GM23338 (cell line): ENCODE data around the gene USP32. TPM values are rescaled to one million over a fixed set of nuclear protein-coding genes. Genes with fewer than 3 reads are reported as not detected.
A peak's percentile ranks its signal among the peaks of the same experiment; 100 is the strongest.

Experiments used
- ATAC-seq: fragments of 200-7000 bp; cut with Tn5 transposase; 3 replicates; pipeline ENCODE4 v1.9.1; 2020
- DNase-seq: peaks from one replicate; pipeline ENCODE4 v3.0.0-alpha.2; 2015; ENCODE audit warnings: low spot score
- H2AFZ ChIP-seq: fragments of 200-600 bp; sonication (generic); 2 replicates; pipeline ENCODE4 v1.8.0; 2016; ENCODE audit warnings: antibody characterized with exemption, mild to moderate bottlenecking, moderate library complexity
- H3F3A ChIP-seq: fragments of 200-600 bp; sonication (generic); replicated peaks from 2 replicates; pipeline ENCODE4 v1.8.0; 2017; ENCODE audit warnings: antibody characterized with exemption, mixed run types, low read depth
- H3K27ac ChIP-seq: fragments of 200-600 bp; sonication (generic); 2 replicates; pipeline ENCODE4 v1.6.1; 2016; ENCODE audit warnings: low read depth
- H3K27me3 ChIP-seq: fragments of 200-600 bp; sonication (generic); 2 replicates; pipeline ENCODE4 v1.8.0; 2016; ENCODE audit warnings: mild to moderate bottlenecking, mixed run types, moderate library complexity; ENCODE audit not compliant: insufficient read depth
- H3K36me3 ChIP-seq: fragments of 200-600 bp; sonication (generic); 2 replicates; pipeline ENCODE4 v1.8.0; 2016; ENCODE audit warnings: mild to moderate bottlenecking; ENCODE audit not compliant: insufficient read depth
- H3K4me1 ChIP-seq: fragments of 200-600 bp; sonication (generic); 2 replicates; pipeline ENCODE4 v1.8.0; 2016; ENCODE audit warnings: mild to moderate bottlenecking, moderate library complexity; ENCODE audit not compliant: insufficient read depth
- H3K4me2 ChIP-seq: fragments of 200-600 bp; sonication (generic); 2 replicates; pipeline ENCODE4 v1.7.1; 2017; ENCODE audit warnings: mixed run types
- H3K4me3 ChIP-seq: fragments of 200-600 bp; sonication (generic); 2 replicates; pipeline ENCODE4 v1.6.1; 2016; ENCODE audit warnings: mixed run types
- H3K79me2 ChIP-seq: fragments of 200-600 bp; sonication (generic); replicated peaks from 2 replicates; pipeline ENCODE4 v1.8.0; 2017; ENCODE audit warnings: mild to moderate bottlenecking; ENCODE audit not compliant: insufficient read depth
- H3K9me2 ChIP-seq: fragments of 200-600 bp; sonication (generic); 2 replicates; pipeline ENCODE4 v1.8.0; 2017; ENCODE audit not compliant: insufficient read depth
- H4K20me1 ChIP-seq: fragments of 200-600 bp; sonication (generic); replicated peaks from 2 replicates; pipeline ENCODE4 v1.8.0; 2017; ENCODE audit warnings: mild to moderate bottlenecking; ENCODE audit not compliant: insufficient read depth
- H3K27ac Mint-ChIP-seq: 2 replicates; pipeline ENCODE4 v1.8.0; 2020; ENCODE audit warnings: inconsistent platforms, mild to moderate bottlenecking, moderate library complexity, mixed read lengths
- H3K27me3 Mint-ChIP-seq: 3 replicates; pipeline ENCODE4 v1.8.0; 2022; ENCODE audit warnings: low read depth, mild to moderate bottlenecking, moderate library complexity, mixed read lengths, inconsistent platforms; ENCODE audit not compliant: insufficient read depth, poor library complexity
- H3K36me3 Mint-ChIP-seq: 3 replicates; pipeline ENCODE4 v1.8.0; 2021; ENCODE audit warnings: low read depth, mild to moderate bottlenecking, inconsistent platforms, moderate library complexity, mixed read lengths
- H3K4me1 Mint-ChIP-seq: 3 replicates; pipeline ENCODE4 v1.8.0; 2020; ENCODE audit warnings: mild to moderate bottlenecking, inconsistent platforms, mixed read lengths
- H3K4me3 Mint-ChIP-seq: 3 replicates; pipeline ENCODE4 v1.8.0; 2021; ENCODE audit warnings: moderate library complexity, mild to moderate bottlenecking, inconsistent platforms, mixed read lengths
- H3K9me3 Mint-ChIP-seq: 3 replicates; pipeline ENCODE4 v1.8.0; 2020; ENCODE audit warnings: moderate library complexity, mild to moderate bottlenecking, inconsistent platforms, mixed read lengths
- CREB1 ChIP-seq: fragments of 250-450 bp; sonication (Bioruptor Pico); IDR thresholded peaks from 2 replicates; pipeline ENCODE4 v1.5.0; 2020; ENCODE audit warnings: low read depth, mild to moderate bottlenecking, moderate library complexity
- CTCF ChIP-seq, 2 experiments: fragments of 200-600 bp in 1 of 2; sonication (generic) in 1 of 2; conservative IDR thresholded peaks; 2 replicates each; pipeline versions ENCODE4 v1.5.1 to v1.6.1; 2016 to 2017; ENCODE audit warnings: antibody characterized with exemption in 2 of 2, low read depth in 2 of 2, mild to moderate bottlenecking in 2 of 2, moderate library complexity in 1 of 2
- ETS1 ChIP-seq: IDR thresholded peaks from 2 replicates; pipeline ENCODE4 v1.6.1; 2016; ENCODE audit warnings: antibody characterized with exemption
- EZH2 ChIP-seq: fragments of 200-600 bp; sonication (generic); IDR thresholded peaks from one replicate; pipeline ENCODE4 v1.8.0; 2017; ENCODE audit warnings: antibody characterized with exemption, mild to moderate bottlenecking, low read depth; ENCODE audit not compliant: unreplicated experiment
- JUNB ChIP-seq: IDR thresholded peaks from one replicate; pipeline ENCODE4 v1.6.1; 2016; ENCODE audit warnings: antibody characterized with exemption; ENCODE audit not compliant: unreplicated experiment
- NANOG ChIP-seq: IDR thresholded peaks from 2 replicates; pipeline ENCODE4 v1.6.1; 2016; ENCODE audit warnings: antibody characterized with exemption, borderline replicate concordance
- POLR2AphosphoS5 ChIP-seq: IDR thresholded peaks from 2 replicates; pipeline ENCODE4 v1.6.1; 2016; ENCODE audit warnings: antibody characterized with exemption, low read depth
- STAT1 ChIP-seq: IDR thresholded peaks from one replicate; pipeline ENCODE4 v1.6.1; 2016; ENCODE audit warnings: antibody characterized with exemption; ENCODE audit not compliant: unreplicated experiment
- ZNF114 ChIP-seq: fragments of 250-450 bp; sonication (Bioruptor Pico); IDR thresholded peaks from 2 replicates; pipeline ENCODE4 v1.5.0; 2020; ENCODE audit warnings: mild to moderate bottlenecking, moderate library complexity
- ZNF331 ChIP-seq: fragments of 250-450 bp; sonication (Bioruptor Pico); IDR thresholded peaks from 2 replicates; pipeline ENCODE4 v1.5.0; 2020; ENCODE audit warnings: low read depth, mild to moderate bottlenecking, moderate library complexity
- ZNF462 ChIP-seq: fragments of 250-450 bp; sonication (Bioruptor Pico); IDR thresholded peaks from 2 replicates; pipeline ENCODE4 v1.5.0; 2020; ENCODE audit warnings: mild to moderate bottlenecking, moderate library complexity
- polyA plus RNA-seq: library from polyadenylated mRNA; unstranded; fragments of >200 nt; fragmentation: Nextera tagmentation; extraction: Ambion mirVana; gene quantifications from 2 replicates; pipeline ENCODE4 v1.2.1, GENCODE V29; 2016
- total RNA-seq: library from RNA; depleted of rRNA; stranded (reverse); fragments of >200 nt; shearing (Covaris generic); gene quantifications from 2 replicates; pipeline ENCODE4 v1.2.3, GENCODE V29; 2014

Gene USP32
- total and polyA plus RNA-seq, 2 experiments from 2014 or later, result 43.6 to 129 TPM

- H3K4me3 ChIP-seq, result no peak overlapping the region
- H3K4me3 Mint-ChIP-seq, result no peak overlapping the region
- H3K9me3 Mint-ChIP-seq, result peaks cover 3% of the 10 kb centered on the region; the same call in 1 of the 3 replicates
- DNase-seq (no peak), ATAC-seq (no peak)
- peak overlapping the region; percentile 29; the same call in 1 of the 2 replicates for H2AFZ ChIP-seq
- no peak overlapping the region for H3K4me2 ChIP-seq
- H3K4me1 Mint-ChIP-seq, result no peaks in the 10 kb centered on the region; the same call in 1 of the 3 replicates
- H3K27me3 Mint-ChIP-seq, result no peaks in the 10 kb centered on the region
- H3K27ac ChIP-seq, result no peak overlapping the region; the same call in 1 of the 2 replicates
- no peaks in the 10 kb centered on the region for H4K20me1 ChIP-seq
- TF ChIP-seq NANOG, result no peak
- no peak for TF ChIP-seq ZNF114
- no peak for TF ChIP-seq STAT1
- no peak for TF ChIP-seq ETS1
- no peak for TF ChIP-seq CTCF (conservative IDR thresholded peaks at IDR 0.05; ENCODE audit: low read depth in 2 of 2)
- no peaks in the 10 kb centered on the region for H3K79me2 ChIP-seq
- no peaks in the 10 kb centered on the region for H3F3A ChIP-seq
- H3K27me3 ChIP-seq, result no peaks in the 10 kb centered on the region
- no peaks in the 10 kb centered on the region for H3K36me3 ChIP-seq
- peaks cover under 1% of the 10 kb centered on the region; the same call in 1 of the 3 replicates for H3K36me3 Mint-ChIP-seq
- no peak overlapping the region for H3K27ac Mint-ChIP-seq
- no peaks in the 10 kb centered on the region for H3K9me2 ChIP-seq
- no peaks in the 10 kb centered on the region for H3K4me1 ChIP-seq
Observed at GRCh38 chr17:60403523-60403810, 11.5 kb upstream of the USP32 start.

DNA sequence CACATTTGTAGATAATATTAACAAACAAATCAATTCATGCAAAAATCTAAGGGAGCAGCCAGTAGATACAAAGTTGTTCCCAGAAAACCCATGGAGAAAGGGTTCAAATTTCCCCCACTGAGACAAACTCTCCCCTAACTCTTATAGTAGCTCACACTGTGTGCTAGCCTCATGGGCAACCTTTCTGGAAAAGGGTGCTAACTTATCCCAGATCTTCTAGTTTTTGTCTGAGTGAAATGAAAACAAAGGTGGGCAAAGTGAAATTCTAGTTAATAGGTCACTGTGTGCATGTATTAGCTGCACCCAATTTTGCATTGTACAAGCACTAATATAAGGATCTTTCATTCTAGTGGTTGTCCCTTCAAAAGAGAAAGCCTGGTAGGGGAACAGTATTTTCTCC lies 9.9 kb upstream of the USP32 start:
- Mint-ChIP-seq H3K4me1 (no peaks in the 10 kb centered on the region; the same call in 1 of the 3 replicates), H3K36me3 (no peaks in the 10 kb centered on the region), H3K4me3 (no peak overlapping the region), H3K27me3 (no peaks in the 10 kb centered on the region), H3K9me3 (no peaks in the 10 kb centered on the region), H3K27ac (no peak overlapping the region)
- no peak overlapping the region for H3K4me3 ChIP-seq
- no peak for ATAC-seq
- H4K20me1 ChIP-seq, result no peaks in the 10 kb centered on the region
- no peaks in the 10 kb centered on the region for H3K27me3 ChIP-seq
- H3K4me2 ChIP-seq, result no peak overlapping the region
- no peaks in the 10 kb centered on the region for H3K9me2 ChIP-seq
- no peak overlapping the region for H2AFZ ChIP-seq
- no peak for DNase-seq
- H3K27ac ChIP-seq, result no peak overlapping the region
- H3F3A ChIP-seq, result no peaks in the 10 kb centered on the region
- H3K79me2 ChIP-seq, result no peaks in the 10 kb centered on the region
- H3K4me1 ChIP-seq, result no peaks in the 10 kb centered on the region
- H3K36me3 ChIP-seq, result no peaks in the 10 kb centered on the region
- TF ChIP-seq CREB1 (CRISPR knock-in tag) (no peak), ZNF462 (CRISPR knock-in tag) (no peak), JUNB (no peak), STAT1 (no peak), NANOG (no peak), POLR2AphosphoS5 (no peak), CTCF (conservative IDR thresholded peaks at IDR 0.05; ENCODE audit: low read depth in 2 of 2) (no peak), EZH2 (no peak), ZNF331 (no peak)
